Esophagus squamous epithelium (tissue), 5 donors: ENCODE data around the gene DCUN1D1. TPM values are rescaled to one million over a fixed set of nuclear protein-coding genes. Genes with fewer than 3 reads are reported as not detected.

Experiments
- DNase-seq: peaks from one replicate; lab custom pipeline; 2025; lab: John Stamatoyannopoulos, UW
- H3K27ac ChIP-seq, 4 donors: fragments of 200-600 bp; sonication (generic); one replicate each; pipeline ENCODE4 v1.5.1; 2016 to 2019; ENCODE audit warnings: mild to moderate bottlenecking in 1 of 4
- H3K27me3 ChIP-seq, 4 donors: fragments of 200-600 bp; sonication (generic); 1 replicate in 3 of 4; 2 replicates in 1 of 4; pipeline versions ENCODE4 v1.5.1 to v1.6.0; 2017 to 2021; ENCODE audit warnings: antibody characterized with exemption in 1 of 4
- H3K36me3 ChIP-seq, 3 donors: fragments of 200-600 bp; sonication (generic); one replicate each; pipeline ENCODE4 v1.5.1; 2016 to 2019
- H3K4me1 ChIP-seq, 3 donors: fragments of 200-600 bp; sonication (generic); one replicate each; pipeline ENCODE4 v1.5.1; 2017 to 2019
- H3K4me3 ChIP-seq, 4 donors: fragments of 200-600 bp; sonication (generic); 1 replicate in 3 of 4; 2 replicates in 1 of 4; pipeline ENCODE4 v1.5.1; 2016 to 2019; ENCODE audit warnings: mild to moderate bottlenecking in 2 of 4, moderate library complexity in 1 of 4
- H3K9me3 ChIP-seq, 3 donors: fragments of 200-600 bp; sonication (generic); one replicate each; pipeline ENCODE4 v1.5.1; 2016 to 2019
- POLR2A ChIP-seq, 4 donors: fragments of 450-650 bp; IDR thresholded peaks; one replicate each; pipeline ENCODE4 v1.6.1; 2017; ENCODE audit warnings: antibody characterized with exemption in 4 of 4, mild to moderate bottlenecking in 4 of 4, moderate library complexity in 3 of 4
- WGBS, 2 donors: methylation state at CpG; one replicate each; pipeline ENCODE4 v1.1.5; 2018; 5-methylcytosine and 5-hydroxymethylcytosine counted together
- intact Hi-C: fragments of 100-400 bp; cut with DNase I; formaldehyde crosslinking; loops from one replicate; pipeline ENCODE4 v1.15.0; 2022
- total RNA-seq, 4 donors: library from RNA; depleted of rRNA; stranded (reverse); fragments of >200 nt; gene quantifications; one replicate each; pipeline ENCODE4 v1.1.0, GENCODE V29; 2016
- TF ChIP-seq, protein P1 (sequence below), 6 experiments: fragments of 450-650 bp in 4 of 6; fragments of 200-600 bp in 2 of 6; sonication (generic) in 2 of 6; IDR thresholded peaks; one replicate each; pipeline ENCODE4 v1.5.1; 2016 to 2019; ENCODE audit warnings: antibody characterized with exemption in 6 of 6, mild to moderate bottlenecking in 4 of 6, moderate library complexity in 4 of 6
- donor health status: DM: yes; HTN: yes; CAD: no.

Gene DCUN1D1
- total RNA-seq, 4 donors from 2014 or later = 12.6 to 32.6 (median 25.4) TPM

DNA sequence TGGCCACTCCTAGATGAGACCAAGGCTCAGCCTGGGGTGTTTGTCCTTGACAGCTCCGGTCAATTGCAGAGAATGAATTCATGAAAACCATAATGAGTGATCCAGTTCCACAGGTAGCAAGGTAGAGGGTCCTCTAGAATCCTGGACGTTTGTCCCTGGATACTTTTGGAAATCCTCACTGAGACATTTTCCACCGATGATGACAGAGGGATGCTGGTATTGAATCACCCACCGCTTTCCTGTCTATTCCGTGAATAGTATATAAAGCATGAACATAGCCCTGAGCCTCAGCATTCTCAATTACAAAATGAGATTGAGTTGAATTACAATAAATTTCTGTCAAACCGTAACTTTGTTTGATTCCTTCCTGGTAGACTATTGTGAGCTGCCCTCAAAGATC is 5.7 kb upstream of the DCUN1D1 start:
- no peak for DNase-seq
- intact Hi-C loops = no loop called here
- Histone ChIP-seq H3K36me3 (no peaks in the 10 kb centered on the region), H3K4me3 (no peak overlapping the region), H3K4me1 (peaks cover 0 to 6% (median under 1%) of the 10 kb centered on the region in 3 donors), H3K9me3 (no peaks in the 10 kb centered on the region), H3K27ac (no peak overlapping the region), H3K27me3 (no peaks in the 10 kb centered on the region)
- WGBS, 2 donors = 83 to 86% methylated on average over 6 of the region's 6 CpGs
- TF ChIP-seq, protein P1, sequence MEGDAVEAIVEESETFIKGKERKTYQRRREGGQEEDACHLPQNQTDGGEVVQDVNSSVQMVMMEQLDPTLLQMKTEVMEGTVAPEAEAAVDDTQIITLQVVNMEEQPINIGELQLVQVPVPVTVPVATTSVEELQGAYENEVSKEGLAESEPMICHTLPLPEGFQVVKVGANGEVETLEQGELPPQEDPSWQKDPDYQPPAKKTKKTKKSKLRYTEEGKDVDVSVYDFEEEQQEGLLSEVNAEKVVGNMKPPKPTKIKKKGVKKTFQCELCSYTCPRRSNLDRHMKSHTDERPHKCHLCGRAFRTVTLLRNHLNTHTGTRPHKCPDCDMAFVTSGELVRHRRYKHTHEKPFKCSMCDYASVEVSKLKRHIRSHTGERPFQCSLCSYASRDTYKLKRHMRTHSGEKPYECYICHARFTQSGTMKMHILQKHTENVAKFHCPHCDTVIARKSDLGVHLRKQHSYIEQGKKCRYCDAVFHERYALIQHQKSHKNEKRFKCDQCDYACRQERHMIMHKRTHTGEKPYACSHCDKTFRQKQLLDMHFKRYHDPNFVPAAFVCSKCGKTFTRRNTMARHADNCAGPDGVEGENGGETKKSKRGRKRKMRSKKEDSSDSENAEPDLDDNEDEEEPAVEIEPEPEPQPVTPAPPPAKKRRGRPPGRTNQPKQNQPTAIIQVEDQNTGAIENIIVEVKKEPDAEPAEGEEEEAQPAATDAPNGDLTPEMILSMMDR (IDR thresholded peaks at IDR 0.05) = no peak
- no peak for TF ChIP-seq POLR2A (IDR thresholded peaks at IDR 0.05)

DNA sequence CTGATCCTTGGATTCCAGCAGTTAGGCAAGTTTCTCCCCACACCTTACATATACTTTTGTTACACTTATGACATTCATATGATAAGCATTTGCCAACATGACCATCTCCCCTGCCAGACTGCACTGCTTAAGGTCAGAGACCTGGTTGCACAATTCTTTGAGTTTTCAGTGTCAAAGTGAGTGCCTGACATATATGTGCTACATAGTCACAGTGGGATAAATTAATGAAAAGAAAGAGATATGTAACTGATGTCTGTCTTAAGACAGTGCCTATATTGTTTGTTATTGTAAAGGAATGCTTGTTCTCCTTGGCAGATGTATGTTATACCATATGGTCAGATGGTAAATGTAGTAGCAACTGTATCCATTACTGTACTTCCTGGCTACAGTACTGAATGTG is 3.5 kb upstream of the DCUN1D1 start:
- TF ChIP-seq POLR2A (IDR thresholded peaks at IDR 0.05) = no peak
- TF ChIP-seq, protein P1 (IDR thresholded peaks at IDR 0.05) = no peak
- H3K27me3 ChIP-seq = no peaks in the 10 kb centered on the region
- no peak for DNase-seq

DNA sequence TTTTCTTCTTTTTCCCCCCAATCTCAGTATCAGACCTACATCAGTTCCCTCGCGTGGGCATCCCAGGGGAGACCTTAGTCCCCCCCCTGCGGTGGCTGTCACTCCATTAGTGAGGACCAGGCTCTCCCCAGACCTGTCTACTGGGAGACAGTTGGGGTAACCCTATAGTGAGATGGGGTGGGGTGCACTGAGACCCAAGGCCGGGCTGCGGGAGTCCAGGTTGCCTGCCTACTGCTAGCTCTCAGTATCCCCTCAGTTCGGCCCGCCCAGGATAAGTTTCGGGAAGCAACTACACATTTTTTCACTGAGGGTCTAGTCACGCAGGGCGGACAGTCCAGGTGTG is 671 bp upstream of the DCUN1D1 start:
- 53 to 88% methylated on average over 3 to 7 of the region's 10 CpGs for WGBS, 2 donors
- Histone ChIP-seq H3K36me3 (no peaks in the 10 kb centered on the region), H3K27me3 (no peaks in the 10 kb centered on the region), H3K4me3 (peak overlapping the region; percentile 70 to 99 (median 96)), H3K27ac (peak overlapping the region; percentile 85 to 95 (median 93)), H3K9me3 (no peaks in the 10 kb centered on the region), H3K4me1 (peaks cover 0 to 34% (median 15%) of the 10 kb centered on the region in 3 donors)
- intact Hi-C loops = no loop called here
- TF ChIP-seq POLR2A (IDR thresholded peaks at IDR 0.05) = no peak
- TF ChIP-seq, protein P1 (IDR thresholded peaks at IDR 0.05) = no peak
- no peak for DNase-seq

More for the DNA sequence above, 3.5 kb upstream of the DCUN1D1 start:
- Histone ChIP-seq H3K27ac (no peak overlapping the region), H3K4me1 (peaks cover 0 to 16% (median 7%) of the 10 kb centered on the region in 3 donors), H3K9me3 (no peaks in the 10 kb centered on the region), H3K36me3 (no peaks in the 10 kb centered on the region), H3K4me3 (no peak overlapping the region)
- intact Hi-C loops = no loop called here

DNA sequence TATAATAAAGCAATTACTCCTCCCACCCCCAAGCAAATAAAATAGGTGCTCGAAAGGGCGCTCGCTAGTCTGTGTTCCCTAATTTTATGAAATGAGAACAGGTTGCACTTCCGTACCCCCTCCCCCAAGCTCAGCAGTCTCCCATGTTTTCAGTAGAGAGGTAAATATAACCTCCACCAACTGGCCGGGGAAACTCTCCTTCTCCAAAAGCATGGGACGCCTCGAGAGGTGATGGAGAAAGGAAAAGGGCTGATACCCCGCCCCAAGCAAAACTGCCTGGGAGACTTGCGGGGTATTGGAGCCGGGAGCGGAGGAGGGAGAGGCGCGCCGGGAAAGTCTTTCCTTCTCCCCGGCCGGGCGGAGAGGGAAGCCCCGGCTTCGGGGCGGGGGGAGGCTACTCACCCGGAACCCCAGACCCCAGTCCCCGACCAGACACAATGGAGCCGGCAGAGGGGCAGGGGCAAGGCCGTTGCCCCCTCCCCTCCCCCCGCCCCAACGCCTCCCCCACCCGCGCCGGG is 605 bp downstream of the DCUN1D1 start:
- H3K4me3 ChIP-seq = peak overlapping the region; percentile 70 to 99 (median 96)
- 0% methylated on average over 5 to 12 of the region's 29 CpGs for WGBS, 2 donors
- intact Hi-C loops = no loop called here
- H3K27me3 ChIP-seq = no peaks in the 10 kb centered on the region
- H3K36me3 ChIP-seq = no peaks in the 10 kb centered on the region
- no peak for DNase-seq
- H3K4me1 ChIP-seq = peaks cover 0 to 34% (median 15%) of the 10 kb centered on the region in 3 donors
- H3K27ac ChIP-seq = peak overlapping the region; percentile 85 to 95 (median 93)
- no peak for TF ChIP-seq POLR2A (IDR thresholded peaks at IDR 0.05)
- TF ChIP-seq, protein P1 (IDR thresholded peaks at IDR 0.05) = no peak
- H3K9me3 ChIP-seq = no peaks in the 10 kb centered on the region

DNA sequence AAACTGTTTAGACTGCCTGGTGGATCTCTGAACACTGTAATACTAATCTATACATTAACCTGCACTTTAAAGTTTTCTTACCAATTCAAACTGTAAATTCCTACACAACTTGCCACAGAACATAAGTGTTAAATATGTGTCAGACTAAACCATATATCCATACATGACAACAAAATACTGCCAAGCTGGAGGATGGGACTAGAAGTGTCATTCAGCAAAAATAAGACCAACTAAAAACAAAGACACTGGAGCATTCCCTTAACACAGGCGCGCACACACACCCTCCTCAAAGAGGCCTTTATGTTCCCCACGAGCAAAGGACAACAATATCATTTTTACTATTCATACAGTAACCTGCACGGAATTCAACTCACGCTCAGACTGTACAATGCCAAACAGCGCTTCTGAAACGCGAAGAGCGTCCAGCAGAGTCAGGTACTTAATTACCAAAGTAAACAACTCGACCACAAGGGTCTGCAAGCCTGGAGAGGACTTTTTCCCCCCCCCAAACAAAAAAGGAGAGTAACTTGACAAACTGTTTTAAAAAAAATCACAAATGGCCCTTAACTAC is 1.1 kb downstream of the DCUN1D1 start:
- TF ChIP-seq POLR2A (IDR thresholded peaks at IDR 0.05) = no peak
- TF ChIP-seq, protein P1 (IDR thresholded peaks at IDR 0.05) = no peak
- Histone ChIP-seq H3K27me3 (no peaks in the 10 kb centered on the region), H3K36me3 (no peaks in the 10 kb centered on the region), H3K4me3 (peak overlapping the region; percentile 70 to 99 (median 96)), H3K4me1 (peaks cover 0 to 35% (median 15%) of the 10 kb centered on the region in 3 donors), H3K27ac (peak overlapping the region; percentile 85 to 95 (median 93)), H3K9me3 (no peaks in the 10 kb centered on the region)
- intact Hi-C loops = no loop called here
- no peak for DNase-seq
- WGBS, 2 donors = 0 to 2% methylated on average over 10 of the region's 10 CpGs
